Measurements from ENCODE around the gene RBFOX2.

- TF ChIP-seq CTCF (IDR thresholded peaks at IDR 0.05) (no peak), POLR2A (IDR thresholded peaks at IDR 0.05) (no peak)
Observed at GRCh38 chr22:35752863-35753189, 275.8 kb downstream of the RBFOX2 start.
